K562 (cell line): ENCODE results near the gene PURA. TPM values are rescaled to one million over a fixed set of nuclear protein-coding genes. Genes with fewer than 3 reads are reported as not detected.

Source experiments
- ATAC-seq: fragments of 200-7000 bp; cut with Tn5 transposase; 3 replicates; pipeline ENCODE4 v1.9.1; 2020; ENCODE audit warnings: moderate library complexity
- BruUV-seq: library from RNA; stranded (reverse); fragments of 400-500 nt; replicated peaks from 2 replicates; lab custom pipeline; 2021; lab: Mats Ljungman, UMichigan
- CTCF ChIA-PET: fragments of 300-600 bp; formaldehyde crosslinking; extraction: SDS; loops from one replicate; lab custom pipeline; 2021; ENCODE audit warnings: low intra/inter-chr PET ratio; lab: Yijun Ruan, JAX
- POLR2A ChIA-PET: fragments of 300-600, 350-650 bp; sonication (Branson Sonifier 250); formaldehyde crosslinking; extraction: SDS; loops from one replicate; lab custom pipeline; 2021; ENCODE audit warnings: antibody characterized with exemption, inconsistent platforms; lab: Yijun Ruan, JAX
- DNase-seq, 4 experiments: peaks; one replicate each; pipeline versions ENCODE4 v3.0.0 to v3.0.0-alpha.2; 2011 to 2018; ENCODE audit warnings: low spot score in 3 of 4, mixed read lengths in 3 of 4; ENCODE audit errors: extremely low read depth in 1 of 4
- FAIRE-seq: peaks from 2 replicates; lab custom pipeline; 2011; peaks lifted over from hg19 to GRCh38; lab: Jason Lieb, UNC
- H2AFZ ChIP-seq: 2 replicates; pipeline ENCODE4 v1.6.0; 2011; ENCODE audit warnings: low read depth, low read length, control low read depth, inconsistent platforms
- H3K27ac ChIP-seq: fragments of 200-600 bp; 3 replicates; pipeline ENCODE4 v1.8.0; 2011; ENCODE audit warnings: low read depth, mild to moderate bottlenecking, control low read depth, inconsistent platforms, low read length, moderate library complexity, mixed read lengths; ENCODE audit errors: extremely low read depth
- H3K27me3 ChIP-seq, 2 experiments: fragments of 300-600 bp in 1 of 2; 2 replicates in 1 of 2; 3 replicates in 1 of 2; pipeline versions ENCODE4 v1.6.0 to v1.8.0; 2011; ENCODE audit warnings: inconsistent platforms in 2 of 2, low read length in 2 of 2, mild to moderate bottlenecking in 1 of 2, mixed read lengths in 1 of 2, moderate library complexity in 1 of 2; ENCODE audit not compliant: control insufficient read depth in 2 of 2, insufficient read depth in 2 of 2
- H3K36me3 ChIP-seq: fragments of 300-600 bp; 3 replicates; pipeline ENCODE4 v1.8.0; 2011; ENCODE audit warnings: mild to moderate bottlenecking, low read length, inconsistent platforms; ENCODE audit not compliant: control insufficient read depth, insufficient read depth
- H3K4me1 ChIP-seq, 2 experiments: fragments of 200-600 bp in 1 of 2; replicated peaks in 1 of 2; 2 replicates in 1 of 2; 3 replicates in 1 of 2; pipeline versions ENCODE4 v1.5.1 to v1.8.0; 2011; ENCODE audit warnings: inconsistent platforms in 2 of 2, low read length in 2 of 2, mild to moderate bottlenecking in 1 of 2, mixed read lengths in 1 of 2, moderate library complexity in 1 of 2; ENCODE audit not compliant: control insufficient read depth in 2 of 2, insufficient read depth in 2 of 2
- H3K4me2 ChIP-seq: 2 replicates; pipeline ENCODE4 v1.6.1; 2011; ENCODE audit warnings: low read length, control low read depth, inconsistent platforms, mixed read lengths; ENCODE audit not compliant: insufficient read depth
- H3K4me3 ChIP-seq: fragments of 200-600 bp; sonication (generic), shearing (Covaris generic); 2 replicates; pipeline ENCODE4 v1.5.1; 2016; ENCODE audit warnings: control low read depth, inconsistent platforms
- H3K79me2 ChIP-seq: fragments of 200-600 bp; 3 replicates; pipeline ENCODE4 v1.8.0; 2011; ENCODE audit warnings: low read length, inconsistent platforms; ENCODE audit not compliant: control insufficient read depth, insufficient read depth
- H3K9ac ChIP-seq, 2 experiments: 2 replicates each; pipeline versions ENCODE4 v1.6.0 to v1.6.1; 2011; ENCODE audit warnings: low read depth in 2 of 2, low read length in 2 of 2, control low read depth in 1 of 2, inconsistent platforms in 1 of 2, mild to moderate bottlenecking in 1 of 2, mixed read lengths in 1 of 2; ENCODE audit not compliant: insufficient read depth in 1 of 2
- H3K9me1 ChIP-seq: one replicate; pipeline ENCODE4 v1.6.0; 2011; ENCODE audit warnings: inconsistent platforms, mild to moderate bottlenecking, low read length, moderate library complexity; ENCODE audit not compliant: control insufficient read depth, insufficient read depth
- H3K9me3 ChIP-seq: replicated peaks from 2 replicates; pipeline ENCODE4 v1.5.1; 2011; ENCODE audit warnings: low read depth, low read length, inconsistent platforms; ENCODE audit not compliant: control insufficient read depth, insufficient read depth
- H4K20me1 ChIP-seq: replicated peaks from 2 replicates; pipeline ENCODE4 v1.6.1; 2011; ENCODE audit warnings: low read length, inconsistent platforms, mixed read lengths; ENCODE audit not compliant: control insufficient read depth, insufficient read depth
- CC2D1A ChIP-seq: fragments of 450-650 bp; IDR thresholded peaks from 2 replicates; pipeline ENCODE4 v1.6.1; 2017; ENCODE audit warnings: mild to moderate bottlenecking
- DPF2 ChIP-seq: fragments of 450-650 bp; IDR thresholded peaks from 2 replicates; pipeline ENCODE4 v1.6.1; 2016
- FOXK1 ChIP-seq: sonication (generic); formaldehyde crosslinking; IDR thresholded peaks from 2 replicates; pipeline ENCODE4 v1.8.0; 2022; ENCODE audit warnings: missing genetic modification reagents, mild to moderate bottlenecking, borderline replicate concordance
- MCM7 ChIP-seq, 2 experiments: fragments of 450-650 bp; IDR thresholded peaks; 2 replicates each; pipeline ENCODE4 v1.6.1; 2016 to 2018
- ZNF316 ChIP-seq: fragments of 450-650 bp; IDR thresholded peaks from 2 replicates; pipeline ENCODE4 v1.6.1; 2016
- ZNF695 ChIP-seq: fragments of 450-650 bp; formaldehyde crosslinking; IDR thresholded peaks from 2 replicates; pipeline ENCODE4 v1.4.0; 2020; ENCODE audit warnings: mild to moderate bottlenecking, moderate library complexity
- WGBS: fragments of 100-300 bp; shearing (Covaris generic); methylation state at CpG from one replicate; pipeline ENCODE4 v1.1.6; 2016; ENCODE audit warnings: low coverage, mixed read lengths; ENCODE audit not compliant: insufficient coverage; ENCODE audit errors: missing lambda C conversion rate; 5-methylcytosine and 5-hydroxymethylcytosine counted together
- in situ Hi-C: fragments of 300-500 bp; cut with MboI; formaldehyde crosslinking; loops from 4 replicates; pipeline ENCODE4 v1.15.0; 2018; ENCODE audit warnings: inconsistent platforms, mixed read lengths
- intact Hi-C: fragments of 100-400 bp; cut with micrococcal nuclease; formaldehyde crosslinking; loops from 2 replicates; pipeline ENCODE4 v1.14.2; 2022
- polyA plus RNA-seq, 8 experiments: library from polyadenylated mRNA; depleted of rRNA in 4 of 8; stranded (reverse) in 5 of 8; unstranded in 3 of 8; fragments of >200 nt; fragmentation: Nextera tagmentation in 2 of 8; fragmentation: Illumina TruSeq in 1 of 8; extraction: Ambion mirVana in 2 of 8; extraction: Trizol in 1 of 8; gene quantifications; 2 replicates each; pipeline versions ENCODE4 v1.2.1 to v1.2.3, GENCODE V29; 2011 to 2014; ENCODE audit warnings: inconsistent platforms in 1 of 8, missing spikeins in 1 of 8
- total RNA-seq, 7 experiments: library from RNA; depleted of rRNA in 6 of 7; stranded (reverse); fragments of >200 nt in 6 of 7; fragmentation: Illumina TruSeq in 2 of 7; extraction: Trizol in 2 of 7; gene quantifications; 2 replicates each; pipeline versions ENCODE4 v1.2.1 to v1.2.3, GENCODE V29; 2011 to 2021; ENCODE audit warnings: low replicate concordance in 1 of 7
- TF ChIP-seq, protein P1 (sequence below): fragments of 450-650 bp; IDR thresholded peaks from 2 replicates; pipeline ENCODE4 v1.6.1; 2016; ENCODE audit warnings: mild to moderate bottlenecking, moderate library complexity
- TF ChIP-seq, protein P2 (sequence below): sonication (generic); formaldehyde crosslinking; IDR thresholded peaks from 2 replicates; pipeline ENCODE4 v1.4.0; 2020; ENCODE audit warnings: mild to moderate bottlenecking, missing genetic modification reagents

PURA gene
- total and polyA plus RNA-seq, 9 of the 15 experiments (the other 6 are each of a cell fraction or from before 2014, with no cell fraction given) = 3.2 to 11.1 (median 5.4) TPM

DNA sequence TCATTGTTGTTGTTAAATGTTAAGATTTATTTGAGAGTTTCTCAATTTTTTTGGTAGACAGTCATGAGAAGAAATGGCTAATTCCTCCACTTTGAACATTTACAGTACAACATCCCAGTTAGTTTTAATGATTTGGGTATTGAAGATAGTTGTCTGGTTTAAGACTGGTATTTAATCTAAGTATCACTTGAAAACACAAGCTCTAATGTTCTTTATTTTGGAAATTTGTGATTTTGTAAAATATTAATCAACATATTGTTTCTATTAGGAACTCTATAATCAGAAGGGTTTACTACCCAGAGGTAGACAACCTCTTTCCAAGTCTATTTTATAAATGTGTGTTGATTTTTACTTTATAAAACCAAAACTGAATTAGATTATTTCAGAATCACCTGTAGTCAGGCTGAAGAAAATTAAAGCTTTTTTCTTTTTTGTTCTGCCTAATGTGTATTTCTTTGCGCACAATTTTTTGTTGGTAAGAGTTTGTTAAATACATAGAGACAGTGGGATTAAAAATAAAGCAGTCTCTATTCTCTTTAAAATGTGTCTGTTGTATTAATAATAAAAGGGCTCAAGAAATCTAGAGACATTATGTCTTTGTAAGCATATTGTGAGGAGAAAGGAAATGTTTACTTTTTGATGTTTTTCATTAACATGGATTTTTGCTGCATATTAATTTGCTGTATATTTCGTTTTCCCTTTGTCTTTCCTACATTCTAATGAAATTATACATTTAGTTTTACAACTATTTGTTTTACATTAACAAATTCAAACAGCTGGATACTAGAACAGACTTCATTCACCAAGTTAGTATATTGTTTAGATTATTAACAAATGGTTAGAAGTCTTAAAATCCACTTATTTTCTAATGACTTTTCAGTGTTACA, 3.9 kb upstream of the PURA start:
- H2AFZ ChIP-seq = no peak overlapping the region
- DNase-seq = no peak
- H3K9me3 ChIP-seq = no peaks in the 10 kb centered on the region
- H3K4me3 ChIP-seq = peak overlapping the region; percentile 64
- intact Hi-C loops (loop anchor here (10.0 kb wide), 2 partner anchors 605 to 1505 kb away; partner anchors contain the start of gene DIAPH1), in situ Hi-C loops (no loop called here)
- no TSS peak for BruUV-seq
- peaks cover 6% of the 10 kb centered on the region; the same call in 1 of the 2 replicates for H4K20me1 ChIP-seq
- WGBS = 30% methylated on average over 2 of the region's 2 CpGs
- no peaks in the 10 kb centered on the region; the same call in 2 of the 3 replicates for H3K36me3 ChIP-seq
- ChIA-PET POLR2A (interaction anchor here (0.8 to 2.2 kb wide), 4 partner anchors 12 to 59 kb away, joined by 3 to 5 read pairs (median 4); no protein-coding TSS in a partner anchor), CTCF (no interaction called here)
- H3K27me3 ChIP-seq = no peaks in the 10 kb centered on the region
- peak overlapping the region; percentile 89; the same call in 1 of the 2 replicates for H3K4me2 ChIP-seq
- peaks cover 31 to 32% of the 10 kb centered on the region in 2 experiments for H3K4me1 ChIP-seq
- peak overlapping the region; percentile 78; the same call in 2 of the 3 replicates for H3K27ac ChIP-seq
- no peak for FAIRE-seq
- H3K9ac ChIP-seq = peak overlapping the region in 1 of 2 experiments; percentile 64; a peak in 2 of 4 replicates
- H3K79me2 ChIP-seq = peaks cover 66% of the 10 kb centered on the region
- H3K9me1 ChIP-seq = no peaks in the 10 kb centered on the region
- ATAC-seq = no peak
- TF ChIP-seq DPF2 (no peak), FOXK1 (CRISPR knock-in tag) (no peak), CC2D1A (no peak), MCM7 (IDR thresholded peaks at IDR 0.05) (no peak), ZNF316 (peak; percentile 26; the same call in 1 of the 2 replicates), ZNF695 (CRISPR knock-in tag) (no peak)
- TF ChIP-seq, protein P1, sequence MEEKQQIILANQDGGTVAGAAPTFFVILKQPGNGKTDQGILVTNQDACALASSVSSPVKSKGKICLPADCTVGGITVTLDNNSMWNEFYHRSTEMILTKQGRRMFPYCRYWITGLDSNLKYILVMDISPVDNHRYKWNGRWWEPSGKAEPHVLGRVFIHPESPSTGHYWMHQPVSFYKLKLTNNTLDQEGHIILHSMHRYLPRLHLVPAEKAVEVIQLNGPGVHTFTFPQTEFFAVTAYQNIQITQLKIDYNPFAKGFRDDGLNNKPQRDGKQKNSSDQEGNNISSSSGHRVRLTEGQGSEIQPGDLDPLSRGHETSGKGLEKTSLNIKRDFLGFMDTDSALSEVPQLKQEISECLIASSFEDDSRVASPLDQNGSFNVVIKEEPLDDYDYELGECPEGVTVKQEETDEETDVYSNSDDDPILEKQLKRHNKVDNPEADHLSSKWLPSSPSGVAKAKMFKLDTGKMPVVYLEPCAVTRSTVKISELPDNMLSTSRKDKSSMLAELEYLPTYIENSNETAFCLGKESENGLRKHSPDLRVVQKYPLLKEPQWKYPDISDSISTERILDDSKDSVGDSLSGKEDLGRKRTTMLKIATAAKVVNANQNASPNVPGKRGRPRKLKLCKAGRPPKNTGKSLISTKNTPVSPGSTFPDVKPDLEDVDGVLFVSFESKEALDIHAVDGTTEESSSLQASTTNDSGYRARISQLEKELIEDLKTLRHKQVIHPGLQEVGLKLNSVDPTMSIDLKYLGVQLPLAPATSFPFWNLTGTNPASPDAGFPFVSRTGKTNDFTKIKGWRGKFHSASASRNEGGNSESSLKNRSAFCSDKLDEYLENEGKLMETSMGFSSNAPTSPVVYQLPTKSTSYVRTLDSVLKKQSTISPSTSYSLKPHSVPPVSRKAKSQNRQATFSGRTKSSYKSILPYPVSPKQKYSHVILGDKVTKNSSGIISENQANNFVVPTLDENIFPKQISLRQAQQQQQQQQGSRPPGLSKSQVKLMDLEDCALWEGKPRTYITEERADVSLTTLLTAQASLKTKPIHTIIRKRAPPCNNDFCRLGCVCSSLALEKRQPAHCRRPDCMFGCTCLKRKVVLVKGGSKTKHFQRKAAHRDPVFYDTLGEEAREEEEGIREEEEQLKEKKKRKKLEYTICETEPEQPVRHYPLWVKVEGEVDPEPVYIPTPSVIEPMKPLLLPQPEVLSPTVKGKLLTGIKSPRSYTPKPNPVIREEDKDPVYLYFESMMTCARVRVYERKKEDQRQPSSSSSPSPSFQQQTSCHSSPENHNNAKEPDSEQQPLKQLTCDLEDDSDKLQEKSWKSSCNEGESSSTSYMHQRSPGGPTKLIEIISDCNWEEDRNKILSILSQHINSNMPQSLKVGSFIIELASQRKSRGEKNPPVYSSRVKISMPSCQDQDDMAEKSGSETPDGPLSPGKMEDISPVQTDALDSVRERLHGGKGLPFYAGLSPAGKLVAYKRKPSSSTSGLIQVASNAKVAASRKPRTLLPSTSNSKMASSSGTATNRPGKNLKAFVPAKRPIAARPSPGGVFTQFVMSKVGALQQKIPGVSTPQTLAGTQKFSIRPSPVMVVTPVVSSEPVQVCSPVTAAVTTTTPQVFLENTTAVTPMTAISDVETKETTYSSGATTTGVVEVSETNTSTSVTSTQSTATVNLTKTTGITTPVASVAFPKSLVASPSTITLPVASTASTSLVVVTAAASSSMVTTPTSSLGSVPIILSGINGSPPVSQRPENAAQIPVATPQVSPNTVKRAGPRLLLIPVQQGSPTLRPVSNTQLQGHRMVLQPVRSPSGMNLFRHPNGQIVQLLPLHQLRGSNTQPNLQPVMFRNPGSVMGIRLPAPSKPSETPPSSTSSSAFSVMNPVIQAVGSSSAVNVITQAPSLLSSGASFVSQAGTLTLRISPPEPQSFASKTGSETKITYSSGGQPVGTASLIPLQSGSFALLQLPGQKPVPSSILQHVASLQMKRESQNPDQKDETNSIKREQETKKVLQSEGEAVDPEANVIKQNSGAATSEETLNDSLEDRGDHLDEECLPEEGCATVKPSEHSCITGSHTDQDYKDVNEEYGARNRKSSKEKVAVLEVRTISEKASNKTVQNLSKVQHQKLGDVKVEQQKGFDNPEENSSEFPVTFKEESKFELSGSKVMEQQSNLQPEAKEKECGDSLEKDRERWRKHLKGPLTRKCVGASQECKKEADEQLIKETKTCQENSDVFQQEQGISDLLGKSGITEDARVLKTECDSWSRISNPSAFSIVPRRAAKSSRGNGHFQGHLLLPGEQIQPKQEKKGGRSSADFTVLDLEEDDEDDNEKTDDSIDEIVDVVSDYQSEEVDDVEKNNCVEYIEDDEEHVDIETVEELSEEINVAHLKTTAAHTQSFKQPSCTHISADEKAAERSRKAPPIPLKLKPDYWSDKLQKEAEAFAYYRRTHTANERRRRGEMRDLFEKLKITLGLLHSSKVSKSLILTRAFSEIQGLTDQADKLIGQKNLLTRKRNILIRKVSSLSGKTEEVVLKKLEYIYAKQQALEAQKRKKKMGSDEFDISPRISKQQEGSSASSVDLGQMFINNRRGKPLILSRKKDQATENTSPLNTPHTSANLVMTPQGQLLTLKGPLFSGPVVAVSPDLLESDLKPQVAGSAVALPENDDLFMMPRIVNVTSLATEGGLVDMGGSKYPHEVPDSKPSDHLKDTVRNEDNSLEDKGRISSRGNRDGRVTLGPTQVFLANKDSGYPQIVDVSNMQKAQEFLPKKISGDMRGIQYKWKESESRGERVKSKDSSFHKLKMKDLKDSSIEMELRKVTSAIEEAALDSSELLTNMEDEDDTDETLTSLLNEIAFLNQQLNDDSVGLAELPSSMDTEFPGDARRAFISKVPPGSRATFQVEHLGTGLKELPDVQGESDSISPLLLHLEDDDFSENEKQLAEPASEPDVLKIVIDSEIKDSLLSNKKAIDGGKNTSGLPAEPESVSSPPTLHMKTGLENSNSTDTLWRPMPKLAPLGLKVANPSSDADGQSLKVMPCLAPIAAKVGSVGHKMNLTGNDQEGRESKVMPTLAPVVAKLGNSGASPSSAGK = 0 out of 2 replicates have a peak, but pooled peaks have one; percentile 3
- TF ChIP-seq, protein P2, sequence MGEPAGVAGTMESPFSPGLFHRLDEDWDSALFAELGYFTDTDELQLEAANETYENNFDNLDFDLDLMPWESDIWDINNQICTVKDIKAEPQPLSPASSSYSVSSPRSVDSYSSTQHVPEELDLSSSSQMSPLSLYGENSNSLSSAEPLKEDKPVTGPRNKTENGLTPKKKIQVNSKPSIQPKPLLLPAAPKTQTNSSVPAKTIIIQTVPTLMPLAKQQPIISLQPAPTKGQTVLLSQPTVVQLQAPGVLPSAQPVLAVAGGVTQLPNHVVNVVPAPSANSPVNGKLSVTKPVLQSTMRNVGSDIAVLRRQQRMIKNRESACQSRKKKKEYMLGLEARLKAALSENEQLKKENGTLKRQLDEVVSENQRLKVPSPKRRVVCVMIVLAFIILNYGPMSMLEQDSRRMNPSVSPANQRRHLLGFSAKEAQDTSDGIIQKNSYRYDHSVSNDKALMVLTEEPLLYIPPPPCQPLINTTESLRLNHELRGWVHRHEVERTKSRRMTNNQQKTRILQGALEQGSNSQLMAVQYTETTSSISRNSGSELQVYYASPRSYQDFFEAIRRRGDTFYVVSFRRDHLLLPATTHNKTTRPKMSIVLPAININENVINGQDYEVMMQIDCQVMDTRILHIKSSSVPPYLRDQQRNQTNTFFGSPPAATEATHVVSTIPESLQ (CRISPR knock-in tag) = no peak
